Gastrocnemius medialis (tissue), 4 donors: ENCODE measurements around the gene POLD1.

Source experiments
- POLR2A ChIP-seq, 2 donors: fragments of 450-650 bp; IDR thresholded peaks; one replicate each; pipeline ENCODE4 v1.6.1; 2017; ENCODE audit warnings: antibody characterized with exemption in 2 of 2, mild to moderate bottlenecking in 2 of 2, moderate library complexity in 2 of 2
- TF ChIP-seq, protein P1 (sequence below), 5 experiments: fragments of 450-650 bp in 3 of 5; fragments of 200-600 bp in 2 of 5; sonication (generic) in 2 of 5; IDR thresholded peaks in 4 of 5; conservative IDR thresholded peaks in 1 of 5; 1 replicate in 4 of 5; 2 replicates in 1 of 5; pipeline ENCODE4 v1.5.1; 2016 to 2019; ENCODE audit warnings: antibody characterized with exemption in 5 of 5, mild to moderate bottlenecking in 3 of 5, moderate library complexity in 3 of 5

DNA sequence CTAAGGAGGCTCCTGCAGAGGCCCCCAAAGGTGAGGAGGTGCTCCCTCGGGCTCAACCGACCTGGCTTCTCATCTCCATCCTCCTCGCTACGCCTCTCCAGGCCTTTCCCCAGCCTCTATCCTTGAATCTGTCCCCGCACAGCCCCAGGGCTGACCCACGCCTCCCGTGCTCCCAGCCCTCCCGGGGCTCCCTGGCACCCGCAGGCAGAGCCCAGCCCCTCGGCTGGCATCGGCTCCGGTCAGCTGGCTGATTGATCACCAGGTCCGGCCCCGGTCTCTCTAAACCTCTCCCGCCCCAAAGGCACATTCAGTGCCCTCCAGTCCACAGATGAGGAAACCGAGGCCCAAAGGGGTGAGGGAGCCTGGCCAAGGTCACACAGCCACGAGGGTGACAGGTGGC lies 51.1 kb downstream of the POLD1 start:
- no peak for TF ChIP-seq POLR2A (IDR thresholded peaks at IDR 0.05)
- TF ChIP-seq, protein P1, sequence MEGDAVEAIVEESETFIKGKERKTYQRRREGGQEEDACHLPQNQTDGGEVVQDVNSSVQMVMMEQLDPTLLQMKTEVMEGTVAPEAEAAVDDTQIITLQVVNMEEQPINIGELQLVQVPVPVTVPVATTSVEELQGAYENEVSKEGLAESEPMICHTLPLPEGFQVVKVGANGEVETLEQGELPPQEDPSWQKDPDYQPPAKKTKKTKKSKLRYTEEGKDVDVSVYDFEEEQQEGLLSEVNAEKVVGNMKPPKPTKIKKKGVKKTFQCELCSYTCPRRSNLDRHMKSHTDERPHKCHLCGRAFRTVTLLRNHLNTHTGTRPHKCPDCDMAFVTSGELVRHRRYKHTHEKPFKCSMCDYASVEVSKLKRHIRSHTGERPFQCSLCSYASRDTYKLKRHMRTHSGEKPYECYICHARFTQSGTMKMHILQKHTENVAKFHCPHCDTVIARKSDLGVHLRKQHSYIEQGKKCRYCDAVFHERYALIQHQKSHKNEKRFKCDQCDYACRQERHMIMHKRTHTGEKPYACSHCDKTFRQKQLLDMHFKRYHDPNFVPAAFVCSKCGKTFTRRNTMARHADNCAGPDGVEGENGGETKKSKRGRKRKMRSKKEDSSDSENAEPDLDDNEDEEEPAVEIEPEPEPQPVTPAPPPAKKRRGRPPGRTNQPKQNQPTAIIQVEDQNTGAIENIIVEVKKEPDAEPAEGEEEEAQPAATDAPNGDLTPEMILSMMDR (IDR thresholded peaks at IDR 0.05 in 4 of 5, conservative IDR thresholded peaks at IDR 0.05 in 1 of 5), result no peak
